ENCODE results near the gene RAMP2. TPM values are rescaled to one million over a fixed set of nuclear protein-coding genes. Genes with fewer than 3 reads are reported as not detected.

Gene RAMP2
- total and polyA plus RNA-seq, 2 experiments from 2014 or later, result 8.8 to 29.5 TPM

DNA sequence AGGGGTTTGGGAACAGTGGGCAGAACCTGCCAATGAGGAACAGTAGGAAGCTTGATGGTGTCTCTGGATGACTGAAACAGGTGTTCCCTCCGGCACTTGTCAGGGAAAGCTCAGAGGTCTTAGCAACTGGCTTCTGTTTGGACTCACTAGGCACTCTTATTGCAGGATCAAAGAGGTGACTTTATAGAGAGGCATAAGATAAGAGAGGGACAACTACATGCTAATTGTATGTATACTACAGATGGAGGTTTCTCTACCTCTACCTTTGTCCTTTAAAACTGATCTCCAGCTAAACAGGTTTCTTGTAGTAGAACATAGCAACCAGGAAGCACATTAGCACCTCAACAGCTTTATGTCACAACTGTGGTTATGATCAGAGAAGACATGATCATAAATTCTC is 45.2 kb downstream of the RAMP2 start:
- H2AFZ ChIP-seq, result no peak overlapping the region
- no peak overlapping the region for H3K4me3 Mint-ChIP-seq
- no peaks in the 10 kb centered on the region for H3K4me1 ChIP-seq (ENCODE audit: insufficient read depth)
- no peaks in the 10 kb centered on the region for H3K79me2 ChIP-seq (replicated peaks; ENCODE audit: insufficient read depth)
- no peak overlapping the region for H3K4me2 ChIP-seq
- H3K27ac Mint-ChIP-seq, result no peak overlapping the region
- peaks cover 2% of the 10 kb centered on the region for H3K27me3 Mint-ChIP-seq (ENCODE audit: insufficient read depth, low read depth, poor library complexity)
- H3K27ac ChIP-seq (ENCODE audit: low read depth), result no peak overlapping the region
- H3K9me2 ChIP-seq (ENCODE audit: insufficient read depth), result no peaks in the 10 kb centered on the region
- no peaks in the 10 kb centered on the region for H3F3A ChIP-seq (replicated peaks; ENCODE audit: low read depth)
- H3K36me3 ChIP-seq (ENCODE audit: insufficient read depth), result peaks cover 12% of the 10 kb centered on the region; the same call in 1 of the 2 replicates
- ATAC-seq (no peak), DNase-seq (ENCODE audit: low spot score) (no peak)
- H3K9me3 Mint-ChIP-seq, result no peaks in the 10 kb centered on the region
- TF ChIP-seq EZH2phosphoT487 (IDR thresholded peaks at IDR 0.05; ENCODE audit: unreplicated experiment) (no peak), ZNF331 (CRISPR knock-in tag; IDR thresholded peaks at IDR 0.05; ENCODE audit: low read depth) (no peak), JUNB (IDR thresholded peaks at IDR 0.05; ENCODE audit: unreplicated experiment) (no peak), STAT1 (IDR thresholded peaks at IDR 0.05; ENCODE audit: unreplicated experiment) (no peak), ZNF114 (CRISPR knock-in tag; IDR thresholded peaks at IDR 0.05) (no peak), NANOG (IDR thresholded peaks at IDR 0.05; ENCODE audit: borderline replicate concordance) (no peak), CREB1 (CRISPR knock-in tag; IDR thresholded peaks at IDR 0.05; ENCODE audit: low read depth) (no peak), POLR2AphosphoS5 (IDR thresholded peaks at IDR 0.05; ENCODE audit: low read depth) (no peak), EZH2 (IDR thresholded peaks at IDR 0.05; ENCODE audit: low read depth, unreplicated experiment) (no peak)
- TF ChIP-seq, protein P1, sequence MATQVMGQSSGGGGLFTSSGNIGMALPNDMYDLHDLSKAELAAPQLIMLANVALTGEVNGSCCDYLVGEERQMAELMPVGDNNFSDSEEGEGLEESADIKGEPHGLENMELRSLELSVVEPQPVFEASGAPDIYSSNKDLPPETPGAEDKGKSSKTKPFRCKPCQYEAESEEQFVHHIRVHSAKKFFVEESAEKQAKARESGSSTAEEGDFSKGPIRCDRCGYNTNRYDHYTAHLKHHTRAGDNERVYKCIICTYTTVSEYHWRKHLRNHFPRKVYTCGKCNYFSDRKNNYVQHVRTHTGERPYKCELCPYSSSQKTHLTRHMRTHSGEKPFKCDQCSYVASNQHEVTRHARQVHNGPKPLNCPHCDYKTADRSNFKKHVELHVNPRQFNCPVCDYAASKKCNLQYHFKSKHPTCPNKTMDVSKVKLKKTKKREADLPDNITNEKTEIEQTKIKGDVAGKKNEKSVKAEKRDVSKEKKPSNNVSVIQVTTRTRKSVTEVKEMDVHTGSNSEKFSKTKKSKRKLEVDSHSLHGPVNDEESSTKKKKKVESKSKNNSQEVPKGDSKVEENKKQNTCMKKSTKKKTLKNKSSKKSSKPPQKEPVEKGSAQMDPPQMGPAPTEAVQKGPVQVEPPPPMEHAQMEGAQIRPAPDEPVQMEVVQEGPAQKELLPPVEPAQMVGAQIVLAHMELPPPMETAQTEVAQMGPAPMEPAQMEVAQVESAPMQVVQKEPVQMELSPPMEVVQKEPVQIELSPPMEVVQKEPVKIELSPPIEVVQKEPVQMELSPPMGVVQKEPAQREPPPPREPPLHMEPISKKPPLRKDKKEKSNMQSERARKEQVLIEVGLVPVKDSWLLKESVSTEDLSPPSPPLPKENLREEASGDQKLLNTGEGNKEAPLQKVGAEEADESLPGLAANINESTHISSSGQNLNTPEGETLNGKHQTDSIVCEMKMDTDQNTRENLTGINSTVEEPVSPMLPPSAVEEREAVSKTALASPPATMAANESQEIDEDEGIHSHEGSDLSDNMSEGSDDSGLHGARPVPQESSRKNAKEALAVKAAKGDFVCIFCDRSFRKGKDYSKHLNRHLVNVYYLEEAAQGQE (IDR thresholded peaks at IDR 0.05; ENCODE audit: unreplicated experiment), result no peak
- TF ChIP-seq, protein P2, sequence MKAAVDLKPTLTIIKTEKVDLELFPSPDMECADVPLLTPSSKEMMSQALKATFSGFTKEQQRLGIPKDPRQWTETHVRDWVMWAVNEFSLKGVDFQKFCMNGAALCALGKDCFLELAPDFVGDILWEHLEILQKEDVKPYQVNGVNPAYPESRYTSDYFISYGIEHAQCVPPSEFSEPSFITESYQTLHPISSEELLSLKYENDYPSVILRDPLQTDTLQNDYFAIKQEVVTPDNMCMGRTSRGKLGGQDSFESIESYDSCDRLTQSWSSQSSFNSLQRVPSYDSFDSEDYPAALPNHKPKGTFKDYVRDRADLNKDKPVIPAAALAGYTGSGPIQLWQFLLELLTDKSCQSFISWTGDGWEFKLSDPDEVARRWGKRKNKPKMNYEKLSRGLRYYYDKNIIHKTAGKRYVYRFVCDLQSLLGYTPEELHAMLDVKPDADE (IDR thresholded peaks at IDR 0.05), result no peak
- TF ChIP-seq, protein P3, sequence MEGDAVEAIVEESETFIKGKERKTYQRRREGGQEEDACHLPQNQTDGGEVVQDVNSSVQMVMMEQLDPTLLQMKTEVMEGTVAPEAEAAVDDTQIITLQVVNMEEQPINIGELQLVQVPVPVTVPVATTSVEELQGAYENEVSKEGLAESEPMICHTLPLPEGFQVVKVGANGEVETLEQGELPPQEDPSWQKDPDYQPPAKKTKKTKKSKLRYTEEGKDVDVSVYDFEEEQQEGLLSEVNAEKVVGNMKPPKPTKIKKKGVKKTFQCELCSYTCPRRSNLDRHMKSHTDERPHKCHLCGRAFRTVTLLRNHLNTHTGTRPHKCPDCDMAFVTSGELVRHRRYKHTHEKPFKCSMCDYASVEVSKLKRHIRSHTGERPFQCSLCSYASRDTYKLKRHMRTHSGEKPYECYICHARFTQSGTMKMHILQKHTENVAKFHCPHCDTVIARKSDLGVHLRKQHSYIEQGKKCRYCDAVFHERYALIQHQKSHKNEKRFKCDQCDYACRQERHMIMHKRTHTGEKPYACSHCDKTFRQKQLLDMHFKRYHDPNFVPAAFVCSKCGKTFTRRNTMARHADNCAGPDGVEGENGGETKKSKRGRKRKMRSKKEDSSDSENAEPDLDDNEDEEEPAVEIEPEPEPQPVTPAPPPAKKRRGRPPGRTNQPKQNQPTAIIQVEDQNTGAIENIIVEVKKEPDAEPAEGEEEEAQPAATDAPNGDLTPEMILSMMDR (conservative IDR thresholded peaks at IDR 0.05; ENCODE audit: low read depth in 2 of 2), result no peak
- TF ChIP-seq, protein P4, sequence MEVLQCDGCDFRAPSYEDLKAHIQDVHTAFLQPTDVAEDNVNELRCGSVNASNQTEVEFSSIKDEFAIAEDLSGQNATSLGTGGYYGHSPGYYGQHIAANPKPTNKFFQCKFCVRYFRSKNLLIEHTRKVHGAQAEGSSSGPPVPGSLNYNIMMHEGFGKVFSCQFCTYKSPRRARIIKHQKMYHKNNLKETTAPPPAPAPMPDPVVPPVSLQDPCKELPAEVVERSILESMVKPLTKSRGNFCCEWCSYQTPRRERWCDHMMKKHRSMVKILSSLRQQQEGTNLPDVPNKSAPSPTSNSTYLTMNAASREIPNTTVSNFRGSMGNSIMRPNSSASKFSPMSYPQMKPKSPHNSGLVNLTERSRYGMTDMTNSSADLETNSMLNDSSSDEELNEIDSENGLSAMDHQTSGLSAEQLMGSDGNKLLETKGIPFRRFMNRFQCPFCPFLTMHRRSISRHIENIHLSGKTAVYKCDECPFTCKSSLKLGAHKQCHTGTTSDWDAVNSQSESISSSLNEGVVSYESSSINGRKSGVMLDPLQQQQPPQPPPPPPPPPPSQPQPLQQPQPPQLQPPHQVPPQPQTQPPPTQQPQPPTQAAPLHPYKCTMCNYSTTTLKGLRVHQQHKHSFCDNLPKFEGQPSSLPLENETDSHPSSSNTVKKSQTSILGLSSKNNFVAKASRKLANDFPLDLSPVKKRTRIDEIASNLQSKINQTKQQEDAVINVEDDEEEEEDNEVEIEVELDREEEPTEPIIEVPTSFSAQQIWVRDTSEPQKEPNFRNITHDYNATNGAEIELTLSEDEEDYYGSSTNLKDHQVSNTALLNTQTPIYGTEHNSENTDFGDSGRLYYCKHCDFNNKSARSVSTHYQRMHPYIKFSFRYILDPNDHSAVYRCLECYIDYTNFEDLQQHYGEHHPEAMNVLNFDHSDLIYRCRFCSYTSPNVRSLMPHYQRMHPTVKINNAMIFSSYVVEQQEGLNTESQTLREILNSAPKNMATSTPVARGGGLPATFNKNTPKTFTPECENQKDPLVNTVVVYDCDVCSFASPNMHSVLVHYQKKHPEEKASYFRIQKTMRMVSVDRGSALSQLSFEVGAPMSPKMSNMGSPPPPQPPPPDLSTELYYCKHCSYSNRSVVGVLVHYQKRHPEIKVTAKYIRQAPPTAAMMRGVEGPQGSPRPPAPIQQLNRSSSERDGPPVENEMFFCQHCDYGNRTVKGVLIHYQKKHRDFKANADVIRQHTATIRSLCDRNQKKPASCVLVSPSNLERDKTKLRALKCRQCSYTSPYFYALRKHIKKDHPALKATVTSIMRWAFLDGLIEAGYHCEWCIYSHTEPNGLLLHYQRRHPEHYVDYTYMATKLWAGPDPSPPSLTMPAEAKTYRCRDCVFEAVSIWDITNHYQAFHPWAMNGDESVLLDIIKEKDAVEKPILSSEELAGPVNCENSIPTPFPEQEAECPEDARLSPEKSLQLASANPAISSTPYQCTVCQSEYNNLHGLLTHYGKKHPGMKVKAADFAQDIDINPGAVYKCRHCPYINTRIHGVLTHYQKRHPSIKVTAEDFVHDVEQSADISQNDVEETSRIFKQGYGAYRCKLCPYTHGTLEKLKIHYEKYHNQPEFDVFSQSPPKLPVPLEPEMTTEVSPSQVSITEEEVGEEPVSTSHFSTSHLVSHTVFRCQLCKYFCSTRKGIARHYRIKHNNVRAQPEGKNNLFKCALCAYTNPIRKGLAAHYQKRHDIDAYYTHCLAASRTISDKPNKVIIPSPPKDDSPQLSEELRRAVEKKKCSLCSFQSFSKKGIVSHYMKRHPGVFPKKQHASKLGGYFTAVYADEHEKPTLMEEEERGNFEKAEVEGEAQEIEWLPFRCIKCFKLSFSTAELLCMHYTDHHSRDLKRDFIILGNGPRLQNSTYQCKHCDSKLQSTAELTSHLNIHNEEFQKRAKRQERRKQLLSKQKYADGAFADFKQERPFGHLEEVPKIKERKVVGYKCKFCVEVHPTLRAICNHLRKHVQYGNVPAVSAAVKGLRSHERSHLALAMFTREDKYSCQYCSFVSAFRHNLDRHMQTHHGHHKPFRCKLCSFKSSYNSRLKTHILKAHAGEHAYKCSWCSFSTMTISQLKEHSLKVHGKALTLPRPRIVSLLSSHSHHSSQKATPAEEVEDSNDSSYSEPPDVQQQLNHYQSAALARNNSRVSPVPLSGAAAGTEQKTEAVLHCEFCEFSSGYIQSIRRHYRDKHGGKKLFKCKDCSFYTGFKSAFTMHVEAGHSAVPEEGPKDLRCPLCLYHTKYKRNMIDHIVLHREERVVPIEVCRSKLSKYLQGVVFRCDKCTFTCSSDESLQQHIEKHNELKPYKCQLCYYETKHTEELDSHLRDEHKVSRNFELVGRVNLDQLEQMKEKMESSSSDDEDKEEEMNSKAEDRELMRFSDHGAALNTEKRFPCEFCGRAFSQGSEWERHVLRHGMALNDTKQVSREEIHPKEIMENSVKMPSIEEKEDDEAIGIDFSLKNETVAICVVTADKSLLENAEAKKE (CRISPR knock-in tag; IDR thresholded peaks at IDR 0.05), result no peak
- no peak overlapping the region for H3K4me3 ChIP-seq
- no peaks in the 10 kb centered on the region for H3K4me1 Mint-ChIP-seq
- H4K20me1 ChIP-seq (replicated peaks; ENCODE audit: insufficient read depth), result no peaks in the 10 kb centered on the region
- peaks cover 5% of the 10 kb centered on the region; the same call in 2 of the 3 replicates for H3K36me3 Mint-ChIP-seq (ENCODE audit: low read depth)
- 0 out of 2 replicates have a peak, but pooled peaks cover 5% of the 10 kb centered on the region for H3K27me3 ChIP-seq (ENCODE audit: insufficient read depth)
